GM23248 (cell line): ENCODE results near the gene CNFN. TPM values are rescaled to one million over a fixed set of nuclear protein-coding genes. Genes with fewer than 3 reads are reported as not detected.

Experiments
- DNase-seq: peaks from one replicate; pipeline ENCODE4 v3.0.0-alpha.2; 2015
- H2AFZ ChIP-seq: fragments of 200-600 bp; sonication (generic); 2 replicates; pipeline ENCODE4 v1.6.1; 2016; ENCODE audit warnings: antibody characterized with exemption
- H3F3A ChIP-seq: fragments of 200-600 bp; sonication (generic); 2 replicates; pipeline ENCODE4 v1.6.1; 2016; ENCODE audit warnings: mild to moderate bottlenecking, antibody characterized with exemption, mixed run types; ENCODE audit not compliant: insufficient read depth
- H3K27ac ChIP-seq: fragments of 200-600 bp; sonication (generic); 2 replicates; pipeline ENCODE4 v1.5.1; 2016; ENCODE audit warnings: mild to moderate bottlenecking
- H3K27me3 ChIP-seq: fragments of 200-600 bp; sonication (generic); replicated peaks from 2 replicates; pipeline ENCODE4 v1.6.1; 2016; ENCODE audit warnings: mild to moderate bottlenecking; ENCODE audit not compliant: insufficient read depth
- H3K36me3 ChIP-seq: fragments of 200-600 bp; sonication (generic); 2 replicates; pipeline ENCODE4 v1.6.1; 2016; ENCODE audit warnings: low read depth, mild to moderate bottlenecking
- H3K4me1 ChIP-seq: fragments of 200-600 bp; sonication (generic); 2 replicates; pipeline ENCODE4 v1.6.1; 2016; ENCODE audit warnings: mild to moderate bottlenecking; ENCODE audit not compliant: insufficient read depth
- H3K4me2 ChIP-seq: fragments of 200-600 bp; sonication (generic); one replicate; pipeline ENCODE4 v1.6.1; 2016; ENCODE audit warnings: mild to moderate bottlenecking; ENCODE audit not compliant: unreplicated experiment
- H3K4me3 ChIP-seq: fragments of 200-600 bp; sonication (generic); 2 replicates; pipeline ENCODE4 v1.5.1; 2016; ENCODE audit warnings: mild to moderate bottlenecking
- H3K79me2 ChIP-seq: fragments of 200-600 bp; sonication (generic); 2 replicates; pipeline ENCODE4 v1.6.1; 2016; ENCODE audit warnings: mild to moderate bottlenecking; ENCODE audit not compliant: insufficient read depth
- H3K9ac ChIP-seq: fragments of 200-600 bp; sonication (generic); 2 replicates; pipeline ENCODE4 v1.6.1; 2016; ENCODE audit warnings: mild to moderate bottlenecking
- H3K9me2 ChIP-seq: fragments of 200-600 bp; sonication (generic); 2 replicates; pipeline ENCODE4 v1.6.1; 2016; ENCODE audit warnings: mixed run types, mild to moderate bottlenecking, moderate library complexity; ENCODE audit not compliant: insufficient read depth
- H3K9me3 ChIP-seq: fragments of 200-600 bp; sonication (generic); one replicate; pipeline ENCODE4 v1.6.1; 2017; ENCODE audit warnings: low read depth
- H4K20me1 ChIP-seq: fragments of 200-600 bp; sonication (generic); 2 replicates; pipeline ENCODE4 v1.6.0; 2016; ENCODE audit not compliant: insufficient read depth
- EZH2 ChIP-seq: fragments of 200-600 bp; sonication (generic); IDR thresholded peaks from 2 replicates; pipeline ENCODE4 v1.6.1; 2018; ENCODE audit warnings: antibody characterized with exemption, mild to moderate bottlenecking; ENCODE audit not compliant: insufficient read depth, poor library complexity, severe bottlenecking
- EZH2phosphoT487 ChIP-seq: fragments of 200-600 bp; sonication (generic); IDR thresholded peaks from 2 replicates; pipeline ENCODE4 v1.6.1; 2018; ENCODE audit warnings: antibody characterized with exemption, moderate library complexity, mild to moderate bottlenecking, low read depth; ENCODE audit not compliant: insufficient read depth
- whole genome bisulfite sequencing, 2 experiments: methylation state at CpG; one replicate each; pipeline ENCODE4 v1.1.6; 2015 to 2017; ENCODE audit warnings: low lambda C conversion rate in 2 of 2, low coverage in 1 of 2; ENCODE audit errors: missing lambda C conversion rate in 2 of 2; 5-methylcytosine and 5-hydroxymethylcytosine counted together
- in situ Hi-C: fragments of 300-500 bp; cut with MboI; formaldehyde crosslinking; loops from 2 replicates; pipeline ENCODE4 v1.15.0; 2020
- polyA plus RNA-seq: library from polyadenylated mRNA; unstranded; fragments of >200 nt; fragmentation: Nextera tagmentation; extraction: Ambion mirVana; gene quantifications from 2 replicates; pipeline ENCODE4 v1.2.1, GENCODE V29; 2016
- total RNA-seq: library from RNA; depleted of rRNA; stranded (reverse); fragments of >200 nt; shearing (Covaris generic); gene quantifications from 2 replicates; pipeline ENCODE4 v1.2.3, GENCODE V29; 2014

Gene CNFN
- total and polyA plus RNA-seq, 2 experiments from 2014 or later = 1.1 TPM; not detected in 1

DNA sequence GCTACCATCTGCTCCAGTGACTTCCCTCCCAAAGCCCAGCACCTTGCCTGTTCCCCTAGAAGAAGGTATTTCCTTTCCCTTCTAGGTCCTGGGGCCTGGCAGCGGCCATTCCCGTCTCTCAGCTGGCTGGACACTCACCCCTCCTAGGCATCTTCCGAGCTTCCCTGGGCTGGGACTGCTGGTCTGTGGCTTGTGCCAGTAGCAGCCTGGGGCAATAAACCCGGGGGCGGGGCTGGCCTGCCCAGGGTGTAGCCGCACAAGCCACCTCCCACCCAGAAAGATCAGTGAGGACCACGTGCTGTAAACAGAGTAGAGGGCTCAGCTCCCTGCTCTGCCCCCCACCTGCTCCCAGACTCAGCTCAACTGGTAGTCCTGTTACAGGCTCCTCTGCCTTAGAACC lies 22.1 kb upstream of the CNFN start:
- in situ Hi-C loops = no loop called here
- H3K79me2 ChIP-seq = no peaks in the 10 kb centered on the region
- H3K9me2 ChIP-seq = no peaks in the 10 kb centered on the region
- WGBS, 2 experiments = 49 to 72% methylated on average over 7 of the region's 7 CpGs
- no peak for DNase-seq
- no peak overlapping the region for H3K4me2 ChIP-seq
- H3K9me3 ChIP-seq = no peaks in the 10 kb centered on the region
- no peak overlapping the region for H3K9ac ChIP-seq
- no peaks in the 10 kb centered on the region for H3K4me1 ChIP-seq
- H3K27ac ChIP-seq = no peak overlapping the region
- H4K20me1 ChIP-seq = no peaks in the 10 kb centered on the region
- no peak overlapping the region for H2AFZ ChIP-seq
- no peaks in the 10 kb centered on the region for H3K27me3 ChIP-seq
- no peaks in the 10 kb centered on the region for H3K36me3 ChIP-seq
- no peak overlapping the region for H3K4me3 ChIP-seq
- no peak for TF ChIP-seq EZH2
- TF ChIP-seq EZH2phosphoT487 = no peak
- no peaks in the 10 kb centered on the region for H3F3A ChIP-seq

DNA sequence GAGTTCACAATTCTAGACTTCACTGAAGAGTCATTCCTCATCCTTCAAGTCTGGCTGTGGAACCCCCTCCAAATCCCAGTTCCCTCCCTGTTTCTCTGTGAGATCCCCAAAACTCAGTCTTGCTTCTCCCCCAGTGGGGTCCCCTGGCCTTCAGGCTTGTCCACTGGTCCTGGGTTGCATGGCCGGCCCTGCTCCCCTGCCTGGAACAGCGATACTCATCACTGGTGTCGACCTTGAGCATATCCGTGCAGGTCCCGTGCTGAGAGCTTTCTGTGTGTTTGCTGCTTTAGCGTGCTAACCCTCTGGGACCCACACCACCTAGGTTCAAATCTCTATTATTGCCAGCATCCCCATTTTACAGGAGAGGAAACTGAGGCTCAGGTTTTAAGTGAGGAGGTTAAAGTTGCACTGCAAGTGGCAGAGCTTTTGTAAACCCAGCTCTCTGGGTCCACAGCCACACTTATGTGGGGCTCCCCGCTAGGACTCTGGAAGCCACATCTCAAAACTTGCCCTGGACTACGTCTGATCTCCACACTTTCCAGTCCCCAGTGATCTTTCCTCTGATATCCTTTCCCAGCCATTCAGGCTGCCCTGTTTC lies 21.6 kb upstream of the CNFN start:
- no peaks in the 10 kb centered on the region for H3K4me1 ChIP-seq
- TF ChIP-seq EZH2 = no peak
- TF ChIP-seq EZH2phosphoT487 = no peak
- in situ Hi-C loops = no loop called here
- no peak overlapping the region for H3K4me2 ChIP-seq
- H3K27ac ChIP-seq = no peak overlapping the region
- no peaks in the 10 kb centered on the region for H3K9me3 ChIP-seq
- H2AFZ ChIP-seq = no peak overlapping the region
- H3K9me2 ChIP-seq = no peaks in the 10 kb centered on the region
- H3K36me3 ChIP-seq = no peaks in the 10 kb centered on the region
- no peak overlapping the region for H3K4me3 ChIP-seq
- no peaks in the 10 kb centered on the region for H3K79me2 ChIP-seq
- H4K20me1 ChIP-seq = no peaks in the 10 kb centered on the region
- no peak for DNase-seq
- H3K9ac ChIP-seq = no peak overlapping the region
- no peaks in the 10 kb centered on the region for H3F3A ChIP-seq
- WGBS, 2 experiments = 92 to 95% methylated on average over 8 of the region's 8 CpGs
- no peaks in the 10 kb centered on the region for H3K27me3 ChIP-seq

DNA sequence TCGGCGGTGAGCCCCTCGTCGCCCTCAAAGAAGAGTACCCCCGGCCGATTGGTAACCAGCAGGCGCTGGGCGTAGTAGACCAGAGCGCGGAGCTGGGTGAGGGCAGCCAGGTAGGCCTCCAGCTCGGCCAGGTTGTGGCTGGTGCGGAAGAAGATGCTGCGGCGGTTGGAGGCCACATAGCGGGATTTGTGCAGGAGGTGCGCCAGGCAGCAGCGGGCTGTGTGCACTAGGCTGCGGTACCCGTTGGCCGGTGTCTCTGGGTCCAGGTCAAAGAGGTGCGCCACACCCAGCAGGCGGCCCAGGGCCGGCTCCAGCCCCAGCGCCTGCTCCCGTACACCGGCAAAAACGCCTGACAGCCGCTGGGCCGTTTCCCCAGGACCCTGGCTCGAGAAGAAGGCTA lies 20.3 kb upstream of the CNFN start:
- Histone ChIP-seq H3K27ac (no peak overlapping the region), H3F3A (no peaks in the 10 kb centered on the region), H3K4me2 (no peak overlapping the region), H4K20me1 (no peaks in the 10 kb centered on the region), H3K4me3 (no peak overlapping the region), H3K9me3 (no peaks in the 10 kb centered on the region), H3K4me1 (no peaks in the 10 kb centered on the region), H3K27me3 (no peaks in the 10 kb centered on the region), H2AFZ (no peak overlapping the region), H3K79me2 (no peaks in the 10 kb centered on the region), H3K9ac (no peak overlapping the region), H3K9me2 (no peaks in the 10 kb centered on the region), H3K36me3 (no peaks in the 10 kb centered on the region)
- in situ Hi-C loops = no loop called here
- no peak for DNase-seq
- 95 to 96% methylated on average over 21 to 30 of the region's 30 CpGs for WGBS, 2 experiments
- no peak for TF ChIP-seq EZH2phosphoT487
- no peak for TF ChIP-seq EZH2

DNA sequence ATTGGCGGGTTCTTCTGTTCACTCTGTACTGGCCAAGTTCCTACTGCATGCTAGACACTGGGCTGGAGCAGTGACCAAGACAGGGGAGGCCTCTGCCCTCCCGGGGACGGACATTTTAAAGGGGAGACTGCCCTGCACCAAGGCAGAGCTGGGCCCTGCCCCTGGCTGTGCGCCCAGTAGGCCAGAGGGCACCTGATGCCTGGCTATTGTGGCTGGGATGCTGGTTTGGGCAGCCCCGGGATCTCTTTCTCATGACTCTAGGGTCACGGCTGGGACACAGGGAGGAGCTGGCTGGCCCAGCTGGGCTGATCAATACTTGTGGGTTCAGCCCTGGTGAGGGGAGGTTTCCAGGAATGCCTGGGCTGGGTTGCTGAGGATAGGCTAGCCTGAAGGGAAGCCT lies 19.4 kb upstream of the CNFN start:
- DNase-seq = no peak
- 85 to 88% methylated on average over 6 of the region's 6 CpGs for WGBS, 2 experiments

DNA sequence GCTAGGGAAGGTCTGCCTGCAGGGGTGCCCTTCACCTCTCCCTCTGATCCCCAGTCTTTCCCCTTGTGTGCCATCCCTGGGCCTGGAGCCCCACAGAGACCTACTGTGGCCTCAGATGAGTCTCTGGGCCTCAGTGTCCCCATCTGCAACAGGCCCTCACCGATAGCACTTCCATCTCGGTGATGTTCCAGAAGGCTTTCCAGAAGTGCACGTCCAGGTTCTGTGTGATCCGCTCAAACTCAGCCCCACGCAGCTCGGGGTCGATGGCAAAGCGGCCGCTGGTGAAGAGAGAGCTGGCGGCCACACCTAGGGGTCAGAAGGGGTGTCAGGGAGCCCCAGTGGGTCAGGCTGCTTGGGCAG lies 17.7 kb upstream of the CNFN start:
- in situ Hi-C loops = no loop called here
- H3K9me3 ChIP-seq = no peaks in the 10 kb centered on the region
- 97 to 98% methylated on average over 8 to 10 of the region's 10 CpGs for WGBS, 2 experiments
- no peaks in the 10 kb centered on the region for H3K4me1 ChIP-seq
- H3K9me2 ChIP-seq = no peaks in the 10 kb centered on the region
- no peak overlapping the region for H3K27ac ChIP-seq
- H2AFZ ChIP-seq = no peak overlapping the region
- H3F3A ChIP-seq = no peaks in the 10 kb centered on the region
- H3K79me2 ChIP-seq = no peaks in the 10 kb centered on the region
- no peak for DNase-seq
- H3K9ac ChIP-seq = no peak overlapping the region
- no peaks in the 10 kb centered on the region for H4K20me1 ChIP-seq
- H3K4me2 ChIP-seq = no peak overlapping the region
- no peak overlapping the region for H3K4me3 ChIP-seq
- no peaks in the 10 kb centered on the region for H3K36me3 ChIP-seq
- TF ChIP-seq EZH2 (no peak), EZH2phosphoT487 (no peak)
- no peaks in the 10 kb centered on the region for H3K27me3 ChIP-seq

More for the DNA sequence above, 19.4 kb upstream of the CNFN start:
- H3K9me3 ChIP-seq = no peaks in the 10 kb centered on the region
- in situ Hi-C loops = no loop called here
- no peaks in the 10 kb centered on the region for H3K4me1 ChIP-seq
- TF ChIP-seq EZH2phosphoT487 (no peak), EZH2 (no peak)
- H4K20me1 ChIP-seq = no peaks in the 10 kb centered on the region
- H3K9me2 ChIP-seq = no peaks in the 10 kb centered on the region
- no peak overlapping the region for H3K27ac ChIP-seq
- no peak overlapping the region for H3K4me3 ChIP-seq
- no peak overlapping the region for H3K9ac ChIP-seq
- H3K27me3 ChIP-seq = no peaks in the 10 kb centered on the region
- no peak overlapping the region for H3K4me2 ChIP-seq
- no peaks in the 10 kb centered on the region for H3K79me2 ChIP-seq
- H3F3A ChIP-seq = no peaks in the 10 kb centered on the region
- H3K36me3 ChIP-seq = no peaks in the 10 kb centered on the region
- no peak overlapping the region for H2AFZ ChIP-seq
